ENCODE data around the gene ORM2.

ORM2 gene

GRCh38 chr9:114341152-114341830 lies 11.6 kb downstream of the ORM2 start:
- no peak for DNase-seq (ENCODE audit: low read depth)
- H3K4me3 ChIP-seq (ENCODE audit: low read depth, low read length), result no peak overlapping the region
- no peak for TF ChIP-seq CTCF (IDR thresholded peaks at IDR 0.05; ENCODE audit: low read depth, low read length)
- no peak for TF ChIP-seq MYC (IDR thresholded peaks at IDR 0.05; ENCODE audit: low read depth, low read length)
- no peak for TF ChIP-seq MAX (IDR thresholded peaks at IDR 0.05; ENCODE audit: low read depth, low read length)
- TF ChIP-seq POLR2A (IDR thresholded peaks at IDR 0.05; ENCODE audit: extremely low read depth, insufficient read length), result no peak

GRCh38 chr9:114341991-114342390 lies 12.3 kb downstream of the ORM2 start:
- DNase-seq (ENCODE audit: low read depth), result no peak
- H3K4me3 ChIP-seq (ENCODE audit: low read depth, low read length), result no peak overlapping the region
- TF ChIP-seq MYC (IDR thresholded peaks at IDR 0.05; ENCODE audit: low read depth, low read length) (no peak), MAX (IDR thresholded peaks at IDR 0.05; ENCODE audit: low read depth, low read length) (no peak), POLR2A (IDR thresholded peaks at IDR 0.05; ENCODE audit: extremely low read depth, insufficient read length) (no peak), CTCF (IDR thresholded peaks at IDR 0.05; ENCODE audit: low read depth, low read length) (no peak)

- no peak for TF ChIP-seq MYC (IDR thresholded peaks at IDR 0.05; ENCODE audit: low read depth, low read length)
- TF ChIP-seq POLR2A (IDR thresholded peaks at IDR 0.05; ENCODE audit: extremely low read depth, insufficient read length), result no peak
- no peak for TF ChIP-seq MAX (IDR thresholded peaks at IDR 0.05; ENCODE audit: low read depth, low read length)
- TF ChIP-seq CTCF (IDR thresholded peaks at IDR 0.05; ENCODE audit: low read depth, low read length), result no peak
- no peak overlapping the region for H3K4me3 ChIP-seq (ENCODE audit: low read depth, low read length)
- DNase-seq (ENCODE audit: low read depth), result no peak
Measured at GRCh38 chr9:114342755-114343440, 13.2 kb downstream of the ORM2 start.

- H3K4me3 ChIP-seq (ENCODE audit: low read depth, low read length), result no peak overlapping the region
- TF ChIP-seq MYC (IDR thresholded peaks at IDR 0.05; ENCODE audit: low read depth, low read length) (no peak), MAX (IDR thresholded peaks at IDR 0.05; ENCODE audit: low read depth, low read length) (no peak), CTCF (IDR thresholded peaks at IDR 0.05; ENCODE audit: low read depth, low read length) (no peak), POLR2A (IDR thresholded peaks at IDR 0.05; ENCODE audit: extremely low read depth, insufficient read length) (no peak)
- DNase-seq (ENCODE audit: low read depth), result no peak
Measured at GRCh38 chr9:114343471-114344187, 14.0 kb downstream of the ORM2 start.

GRCh38 chr9:114344188-114344566 lies 14.5 kb downstream of the ORM2 start:
- TF ChIP-seq POLR2A (IDR thresholded peaks at IDR 0.05; ENCODE audit: extremely low read depth, insufficient read length) (no peak), MAX (IDR thresholded peaks at IDR 0.05; ENCODE audit: low read depth, low read length) (no peak), CTCF (IDR thresholded peaks at IDR 0.05; ENCODE audit: low read depth, low read length) (no peak), MYC (IDR thresholded peaks at IDR 0.05; ENCODE audit: low read depth, low read length) (no peak)
- H3K4me3 ChIP-seq (ENCODE audit: low read depth, low read length), result no peak overlapping the region
- no peak for DNase-seq (ENCODE audit: low read depth)

Measured in NB4 (cell line).